ENCODE data around the gene NDUFV2. TPM values are rescaled to one million over a fixed set of nuclear protein-coding genes. Genes with fewer than 3 reads are reported as not detected.

NDUFV2 gene
- total and polyA plus RNA-seq, 2 of the 8 experiments (the other 6 are each of a cell fraction or from before 2014, with no cell fraction given) = 90.8 to 191 TPM

GRCh38 chr18:9058406-9058805, 44.1 kb upstream of the NDUFV2 start:
- Histone ChIP-seq H2BK15ac (ENCODE audit: low read length) (no peak overlapping the region), H2AK5ac (ENCODE audit: low read depth, low read length) (no peak overlapping the region), H3K14ac (ENCODE audit: insufficient read length) (no peak overlapping the region), H3K4me1 (replicated peaks in 1 of 4; ENCODE audit: control insufficient read depth in 3 of 4, insufficient read depth in 4 of 4, low read length in 3 of 4) (no peaks in the 10 kb centered on the region), H3K18ac (ENCODE audit: extremely low read depth, low read length) (no peak overlapping the region), H3K4ac (replicated peaks; ENCODE audit: insufficient read length, low read depth, low read length) (no peak overlapping the region), H2BK5ac (ENCODE audit: low read depth, low read length) (no peak overlapping the region), H3K36me3 (ENCODE audit: control insufficient read depth in 2 of 4, insufficient read depth in 4 of 4, low read length in 3 of 4) (no peaks in the 10 kb centered on the region), H3K23me2 (ENCODE audit: low read depth, low read length) (no peaks in the 10 kb centered on the region), H4K5ac (ENCODE audit: insufficient read length, low read depth, low read length) (no peak overlapping the region), H2BK12ac (ENCODE audit: low read depth, low read length) (no peak overlapping the region), H3K56ac (replicated peaks; ENCODE audit: insufficient read length, low read depth, low read length) (no peak overlapping the region), H4K91ac (replicated peaks; ENCODE audit: insufficient read length, low read length) (no peak overlapping the region), H4K20me1 (replicated peaks in 1 of 2; ENCODE audit: control insufficient read depth in 1 of 2, insufficient read depth in 2 of 2, low read length in 2 of 2) (no peaks in the 10 kb centered on the region), H3K79me2 (ENCODE audit: control insufficient read depth in 1 of 2, insufficient read depth in 2 of 2, low read length in 2 of 2) (no peaks in the 10 kb centered on the region), H3K79me1 (ENCODE audit: low read depth, low read length) (no peaks in the 10 kb centered on the region), H3K27ac (ENCODE audit: low read depth, low read length) (no peak overlapping the region), H2BK120ac (replicated peaks; ENCODE audit: low read depth, low read length) (no peak overlapping the region), H2BK20ac (ENCODE audit: low read length) (no peak overlapping the region), H3K9me3 (ENCODE audit: insufficient read depth in 2 of 2, low read depth in 1 of 2, low read length in 1 of 2) (peaks cover 0 to 2% of the 10 kb centered on the region in 2 experiments; a peak in 1 of 4 replicates), H3K4me2 (ENCODE audit: insufficient read depth in 1 of 2, low read depth in 2 of 2, low read length in 2 of 2) (no peak overlapping the region), H3K4me3 (ENCODE audit: extremely low read depth in 1 of 4, insufficient read depth in 2 of 4, low read depth in 3 of 4, low read length in 4 of 4) (no peak overlapping the region), H4K8ac (ENCODE audit: extremely low read depth, insufficient read depth, low read length) (no peak overlapping the region), H3K23ac (ENCODE audit: insufficient read length) (no peak overlapping the region), H2AFZ (ENCODE audit: low read length) (no peak overlapping the region), H3K9ac (replicated peaks in 1 of 4; ENCODE audit: extremely low read depth in 1 of 4, low read depth in 3 of 4, low read length in 3 of 4) (no peak overlapping the region), H3K27me3 (replicated peaks in 1 of 4; ENCODE audit: control insufficient read depth in 3 of 4, extremely low read depth in 1 of 4, insufficient read depth in 3 of 4, low read length in 3 of 4) (no peaks in the 10 kb centered on the region)
- DNase-seq (ENCODE audit: low read depth in 1 of 2, low spot score in 2 of 2) (no peak), FAIRE-seq (no peak)
- 88% methylated on average over 4 of the region's 4 CpGs; no CpG with 5 or more reads in 1 of the 2 experiments for WGBS, 2 experiments (ENCODE audit: extremely low coverage in 1 of 2, insufficient coverage in 1 of 2, insufficient read length in 1 of 2, insufficient replicate concordance in 2 of 2, low coverage in 1 of 2, low lambda C conversion rate in 2 of 2, missing lambda C conversion rate in 1 of 2)
- TF ChIP-seq CBX5 (IDR thresholded peaks at IDR 0.05; ENCODE audit: low read depth, low read length) (no peak), NRF1 (IDR thresholded peaks at IDR 0.05; ENCODE audit: low read depth, low read length) (no peak), KDM4A (IDR thresholded peaks at IDR 0.05; ENCODE audit: low read depth, low read length, severe bottlenecking) (no peak), TBP (IDR thresholded peaks at IDR 0.05; ENCODE audit: low read depth, low read length) (no peak), TEAD4 (IDR thresholded peaks at IDR 0.05; ENCODE audit: low read depth, low read length) (no peak), ZNF274 (IDR thresholded peaks at IDR 0.05; ENCODE audit: borderline replicate concordance, extremely low read depth, low read length) (no peak), KDM5A (IDR thresholded peaks at IDR 0.05; ENCODE audit: low read length) (no peak), SUZ12 (IDR thresholded peaks at IDR 0.05; ENCODE audit: low read length) (no peak), SP4 (IDR thresholded peaks at IDR 0.05; ENCODE audit: low read length) (no peak), ATF3 (IDR thresholded peaks at IDR 0.05; ENCODE audit: insufficient read depth, low read depth, low read length) (no peak), KDM1A (IDR thresholded peaks at IDR 0.05; ENCODE audit: borderline replicate concordance, low read length) (no peak), PHF8 (conservative IDR thresholded peaks at IDR 0.05; ENCODE audit: low read depth, low read length) (no peak), BCL11A (IDR thresholded peaks at IDR 0.05; ENCODE audit: low read depth in 2 of 2, low read length in 2 of 2) (no peak)
- POLR2A ChIA-PET (ENCODE audit: partially characterized antibody) = no interaction called here
- CTCF ChIA-PET (ENCODE audit: partially characterized antibody) = interaction anchor here (0.6 to 0.8 kb wide), 2 partner anchors 13 to 195 kb away, joined by 3 to 4 read pairs; no protein-coding TSS in a partner anchor
